ENCODE measurements around the gene CCT6B.

- TF ChIP-seq CTCF (IDR thresholded peaks at IDR 0.05) (no peak), POLR2A (IDR thresholded peaks at IDR 0.05) (no peak)
These were observed 76.7 kb downstream of the CCT6B start for GRCh38 chr17:34884597-34884996.

All from adrenal gland (tissue), 5 donors.